Gastroesophageal sphincter (tissue), 4 donors: ENCODE data around the gene TELO2. TPM values are rescaled to one million over a fixed set of nuclear protein-coding genes. Genes with fewer than 3 reads are reported as not detected.

Experiments used
- ATAC-seq: fragments of 150-250 bp; one replicate; pipeline ENCODE4 v1.9.1; 2016; ENCODE audit warnings: mild to moderate bottlenecking, moderate library complexity
- H3K27ac ChIP-seq, 4 donors: fragments of 200-600 bp; sonication (generic) in 3 of 4; 1 replicate in 3 of 4; 2 replicates in 1 of 4; pipeline ENCODE4 v1.5.1; 2016 to 2019
- H3K27me3 ChIP-seq: fragments of 200-600 bp; sonication (generic); one replicate; pipeline ENCODE4 v1.5.1; 2019
- H3K36me3 ChIP-seq, 2 donors: fragments of 200-600 bp; sonication (generic); one replicate each; pipeline ENCODE4 v1.5.1; 2019; ENCODE audit warnings: control low read depth in 1 of 2
- H3K4me1 ChIP-seq, 3 donors: fragments of 200-600 bp; sonication (generic); 1 replicate in 2 of 3; 2 replicates in 1 of 3; pipeline ENCODE4 v1.5.1; 2016 to 2019; ENCODE audit warnings: control low read depth in 2 of 3
- H3K4me3 ChIP-seq, 2 donors: fragments of 200-600 bp; sonication (generic); one replicate each; pipeline ENCODE4 v1.5.1; 2019; ENCODE audit warnings: mild to moderate bottlenecking in 1 of 2, moderate library complexity in 1 of 2
- H3K9me3 ChIP-seq, 3 donors: fragments of 200-600 bp; sonication (generic); one replicate each; pipeline ENCODE4 v1.5.1; 2017 to 2019; ENCODE audit warnings: control low read depth in 2 of 3
- CTCF ChIP-seq, 4 experiments: fragments of 200-600 bp in 2 of 4; fragments of 450-650 bp in 2 of 4; sonication (generic) in 1 of 4; IDR thresholded peaks; one replicate each; pipeline ENCODE4 v1.5.1; 2017 to 2019; ENCODE audit warnings: antibody characterized with exemption in 4 of 4, mild to moderate bottlenecking in 2 of 4, moderate library complexity in 2 of 4
- EP300 ChIP-seq: sonication (generic); formaldehyde crosslinking; IDR thresholded peaks from one replicate; pipeline ENCODE4 v1.6.1; 2017; ENCODE audit warnings: antibody characterized with exemption, mild to moderate bottlenecking
- POLR2A ChIP-seq, 2 donors: fragments of 450-650 bp; IDR thresholded peaks; one replicate each; pipeline ENCODE4 v1.6.1; 2017; ENCODE audit warnings: antibody characterized with exemption in 2 of 2, mild to moderate bottlenecking in 2 of 2, moderate library complexity in 1 of 2
- POLR2AphosphoS5 ChIP-seq: sonication (generic); formaldehyde crosslinking; IDR thresholded peaks from one replicate; pipeline ENCODE4 v1.6.1; 2017; ENCODE audit warnings: antibody characterized with exemption
- WGBS, 2 donors: methylation state at CpG; one replicate each; pipeline ENCODE4 v1.1.5; 2018; ENCODE audit warnings: low coverage in 1 of 2; 5-methylcytosine and 5-hydroxymethylcytosine counted together
- total RNA-seq, 4 donors: library from RNA; depleted of rRNA; stranded (reverse); fragments of >200 nt; gene quantifications; one replicate each; pipeline ENCODE4 v1.1.0, GENCODE V29; 2016

TELO2 gene
- total RNA-seq, 4 donors from 2014 or later, result 10.9 to 33.9 (median 20.8) TPM

- ATAC-seq, result no peak
- H3K36me3 ChIP-seq, result peaks cover 0 to 60% of the 10 kb centered on the region in 2 donors
- no peaks in the 10 kb centered on the region for H3K9me3 ChIP-seq
- no peaks in the 10 kb centered on the region for H3K27me3 ChIP-seq
- H3K27ac ChIP-seq, result no peak overlapping the region
- H3K4me1 ChIP-seq, result peaks cover 0 to 4% (median 0%) of the 10 kb centered on the region in 3 donors
- no peak for TF ChIP-seq POLR2A (IDR thresholded peaks at IDR 0.05)
- no peak for TF ChIP-seq EP300
- no peak for TF ChIP-seq POLR2AphosphoS5
- TF ChIP-seq CTCF (IDR thresholded peaks at IDR 0.05), result no peak
- WGBS, 2 donors, result 85 to 86% methylated on average over 16 to 19 of the region's 41 CpGs
- H3K4me3 ChIP-seq, result no peak overlapping the region
Observed at GRCh38 chr16:1464196-1464893, 28.8 kb upstream of the TELO2 start.

GRCh38 chr16:1464894-1465566, 28.1 kb upstream of the TELO2 start:
- peaks cover 0 to 56% of the 10 kb centered on the region in 2 donors for H3K36me3 ChIP-seq
- H3K4me1 ChIP-seq, result peaks cover 0 to 9% (median 0%) of the 10 kb centered on the region in 3 donors
- TF ChIP-seq POLR2A (IDR thresholded peaks at IDR 0.05) (no peak), POLR2AphosphoS5 (no peak)
- no peaks in the 10 kb centered on the region for H3K27me3 ChIP-seq
- H3K4me3 ChIP-seq, result no peak overlapping the region
- 78 to 89% methylated on average over 9 to 12 of the region's 33 CpGs for WGBS, 2 donors
- H3K27ac ChIP-seq, result no peak overlapping the region
- H3K9me3 ChIP-seq, result no peaks in the 10 kb centered on the region
- ATAC-seq, result no peak

- ATAC-seq, result no peak
- Histone ChIP-seq H3K4me1 (peaks cover 0 to 14% (median 0%) of the 10 kb centered on the region in 3 donors), H3K27me3 (no peaks in the 10 kb centered on the region), H3K4me3 (no peak overlapping the region), H3K36me3 (peaks cover 0 to 51% of the 10 kb centered on the region in 2 donors), H3K9me3 (no peaks in the 10 kb centered on the region), H3K27ac (no peak overlapping the region)
- WGBS, 2 donors, result no CpG with 5 or more reads among the region's 13 CpGs
- TF ChIP-seq POLR2AphosphoS5, result no peak
- TF ChIP-seq POLR2A (IDR thresholded peaks at IDR 0.05), result no peak
- TF ChIP-seq CTCF (IDR thresholded peaks at IDR 0.05), result no peak
- TF ChIP-seq EP300, result no peak
Observed at GRCh38 chr16:1465567-1465915, 27.6 kb upstream of the TELO2 start.

- Histone ChIP-seq H3K4me3 (no peak overlapping the region), H3K27me3 (no peaks in the 10 kb centered on the region), H3K36me3 (peaks cover 0 to 45% of the 10 kb centered on the region in 2 donors), H3K27ac (no peak overlapping the region), H3K9me3 (no peaks in the 10 kb centered on the region), H3K4me1 (peaks cover 0 to 19% (median 0%) of the 10 kb centered on the region in 3 donors)
- no peak for TF ChIP-seq CTCF (IDR thresholded peaks at IDR 0.05)
- TF ChIP-seq POLR2A (IDR thresholded peaks at IDR 0.05), result no peak
- no peak for TF ChIP-seq EP300
- TF ChIP-seq POLR2AphosphoS5, result no peak
- 67 to 82% methylated on average over 3 to 10 of the region's 24 CpGs for WGBS, 2 donors
- ATAC-seq, result no peak
Observed at GRCh38 chr16:1466054-1466453, 27.1 kb upstream of the TELO2 start.

- 100% methylated on average over 1 of the region's 14 CpGs; no CpG with 5 or more reads in 1 of the 2 donors for WGBS, 2 donors
- H3K9me3 ChIP-seq, result no peaks in the 10 kb centered on the region
- H3K4me1 ChIP-seq, result peaks cover 0 to 29% (median 0%) of the 10 kb centered on the region in 3 donors
- no peaks in the 10 kb centered on the region for H3K27me3 ChIP-seq
- H3K36me3 ChIP-seq, result peaks cover 0 to 36% of the 10 kb centered on the region in 2 donors
- H3K4me3 ChIP-seq, result no peak overlapping the region
- no peak overlapping the region for H3K27ac ChIP-seq
- no peak for ATAC-seq
- no peak for TF ChIP-seq CTCF (IDR thresholded peaks at IDR 0.05)
- TF ChIP-seq POLR2A (IDR thresholded peaks at IDR 0.05), result no peak
- no peak for TF ChIP-seq POLR2AphosphoS5
- no peak for TF ChIP-seq EP300
Observed at GRCh38 chr16:1466968-1467521, 26.1 kb upstream of the TELO2 start.
